Stimulated activated CD8-positive, alpha-beta memory T cell treated with anti-CD3 and anti-CD28 coated beads, Interleukin-15, amount 100 ng/mL, for 4 hours (primary cell): ENCODE data around the gene ALG9.
A peak's percentile ranks its signal among the peaks of the same experiment; 100 is the strongest.

Experiments used
- DNase-seq, 2 donors: peaks; one replicate each; pipeline ENCODE4 v3.0.0-alpha.2; 2020; ENCODE audit warnings: low read depth in 2 of 2

ALG9 gene

GRCh38 chr11:111765984-111766833 is 105.2 kb downstream of the ALG9 start, which contains the start of gene PPP2R1B:
PPP2R1B (minus strand) TSS chr11:111766389; CDS start chr11:111766361, 28 bp downstream.
- DNase-seq: peak; percentile 27 to 47

- no peak for DNase-seq
These were observed 105.9 kb downstream of the ALG9 start for GRCh38 chr11:111765320-111765983.

- DNase-seq: no peak
These were observed 106.8 kb downstream of the ALG9 start for GRCh38 chr11:111764621-111765020.

GRCh38 chr11:111762981-111763643 is 108.3 kb downstream of the ALG9 start:
- DNase-seq: no peak

GRCh38 chr11:111762526-111762925 is 108.9 kb downstream of the ALG9 start:
- no peak for DNase-seq

- no peak for DNase-seq
These were observed 110.3 kb downstream of the ALG9 start for GRCh38 chr11:111761036-111761435.

- DNase-seq: no peak
These were observed 111.5 kb downstream of the ALG9 start for GRCh38 chr11:111759778-111760407.

GRCh38 chr11:111759376-111759775 is 112.0 kb downstream of the ALG9 start:
- DNase-seq: no peak

- no peak for DNase-seq
These were observed 115.3 kb downstream of the ALG9 start for GRCh38 chr11:111756097-111756496.

- DNase-seq: no peak
These were observed 121.7 kb downstream of the ALG9 start for GRCh38 chr11:111749646-111750045.

- DNase-seq: no peak
These were observed 123.2 kb downstream of the ALG9 start for GRCh38 chr11:111748035-111748804.

- no peak for DNase-seq
These were observed 125.5 kb downstream of the ALG9 start for GRCh38 chr11:111745719-111746504.

- no peak for DNase-seq
These were observed 127.7 kb downstream of the ALG9 start for GRCh38 chr11:111743700-111744099.

- no peak for DNase-seq
These were observed 129.6 kb downstream of the ALG9 start for GRCh38 chr11:111741751-111742150.

- DNase-seq: no peak
These were observed 132.1 kb downstream of the ALG9 start for GRCh38 chr11:111739299-111739698.

- DNase-seq: no peak
These were observed 133.8 kb downstream of the ALG9 start for GRCh38 chr11:111737444-111738210.

- DNase-seq: no peak
These were observed 134.5 kb downstream of the ALG9 start for GRCh38 chr11:111736621-111737443.
